ENCODE results near the gene RCOR1. TPM values are rescaled to one million over a fixed set of nuclear protein-coding genes. Genes with fewer than 3 reads are reported as not detected.
"Not testable (repeated sequence)": the region's sequence is repeated elsewhere in the genome, so short reads cannot be mapped to it uniquely, and the experiment has no call there.

Gene RCOR1
- total RNA-seq, 3 donors from 2014 or later, result 29.4 to 31.3 (median 29.5) TPM

DNA sequence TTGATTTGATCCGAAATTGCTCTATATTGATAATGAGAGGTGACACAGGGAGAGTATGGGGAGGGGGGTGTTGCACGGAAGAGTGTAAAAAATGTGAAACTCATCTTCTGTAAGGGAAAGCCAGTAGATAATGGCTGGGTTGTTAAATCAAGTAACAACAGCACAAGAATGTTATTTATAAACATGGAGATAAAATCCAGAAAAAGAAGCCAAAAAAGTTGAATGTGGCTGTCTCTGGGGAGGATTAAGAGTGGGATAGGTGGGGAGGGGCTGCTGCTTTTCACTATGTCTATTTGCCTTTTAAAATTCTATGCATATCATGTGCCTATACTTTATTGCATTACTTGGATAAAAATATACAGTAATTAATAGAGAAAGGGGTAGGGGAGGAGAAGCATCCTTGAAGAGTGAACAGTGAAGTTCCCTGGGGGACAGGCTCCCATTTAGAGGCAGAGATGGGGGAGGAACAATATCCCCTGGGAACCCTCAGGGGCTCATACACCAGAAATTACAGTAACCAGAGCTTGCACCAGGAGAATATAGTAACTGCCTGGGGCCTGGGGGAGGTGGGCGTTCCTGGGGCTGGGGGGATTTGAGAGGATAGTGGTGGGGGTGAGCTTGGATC, 43.7 kb upstream of the RCOR1 start:
- H3K4me1 ChIP-seq (ENCODE audit: low read depth), result peaks cover 24% of the 10 kb centered on the region
- TF ChIP-seq, protein P1, sequence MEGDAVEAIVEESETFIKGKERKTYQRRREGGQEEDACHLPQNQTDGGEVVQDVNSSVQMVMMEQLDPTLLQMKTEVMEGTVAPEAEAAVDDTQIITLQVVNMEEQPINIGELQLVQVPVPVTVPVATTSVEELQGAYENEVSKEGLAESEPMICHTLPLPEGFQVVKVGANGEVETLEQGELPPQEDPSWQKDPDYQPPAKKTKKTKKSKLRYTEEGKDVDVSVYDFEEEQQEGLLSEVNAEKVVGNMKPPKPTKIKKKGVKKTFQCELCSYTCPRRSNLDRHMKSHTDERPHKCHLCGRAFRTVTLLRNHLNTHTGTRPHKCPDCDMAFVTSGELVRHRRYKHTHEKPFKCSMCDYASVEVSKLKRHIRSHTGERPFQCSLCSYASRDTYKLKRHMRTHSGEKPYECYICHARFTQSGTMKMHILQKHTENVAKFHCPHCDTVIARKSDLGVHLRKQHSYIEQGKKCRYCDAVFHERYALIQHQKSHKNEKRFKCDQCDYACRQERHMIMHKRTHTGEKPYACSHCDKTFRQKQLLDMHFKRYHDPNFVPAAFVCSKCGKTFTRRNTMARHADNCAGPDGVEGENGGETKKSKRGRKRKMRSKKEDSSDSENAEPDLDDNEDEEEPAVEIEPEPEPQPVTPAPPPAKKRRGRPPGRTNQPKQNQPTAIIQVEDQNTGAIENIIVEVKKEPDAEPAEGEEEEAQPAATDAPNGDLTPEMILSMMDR (IDR thresholded peaks at IDR 0.05), result no peak
- intact Hi-C loops (cut with DNase I, micrococcal nuclease), result no loop called here
- H3K36me3 ChIP-seq (ENCODE audit: low read depth), result no peaks in the 10 kb centered on the region
- H3K9me3 ChIP-seq, result no peaks in the 10 kb centered on the region
- ATAC-seq (no peak), DNase-seq (no peak)
- no peak overlapping the region for H3K4me3 ChIP-seq

DNA sequence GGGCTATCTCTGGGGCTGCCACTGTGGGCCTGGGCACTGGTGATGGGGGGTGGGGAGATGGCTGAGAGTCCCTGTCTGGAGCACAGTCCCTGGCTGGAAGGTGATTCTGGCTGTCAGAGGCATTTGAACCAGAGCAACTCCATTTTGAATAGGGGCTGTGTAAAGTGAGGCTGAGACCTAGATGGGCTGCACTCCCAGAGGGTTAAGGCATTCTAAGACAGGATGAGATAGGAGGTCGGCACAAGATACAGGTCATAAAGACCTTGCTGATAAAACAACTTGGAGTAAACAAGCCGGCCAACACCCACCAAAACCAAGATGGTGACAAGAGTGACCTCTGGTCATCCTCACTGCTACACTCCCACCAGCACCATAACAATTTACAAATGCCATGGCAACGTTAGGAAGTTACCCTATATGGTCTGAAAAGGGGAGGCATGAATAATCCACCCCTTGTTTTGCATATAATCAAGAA, 41.5 kb upstream of the RCOR1 start:
- H3K4me1 ChIP-seq (ENCODE audit: low read depth); intact Hi-C loops (cut with DNase I, micrococcal nuclease); H3K4me3 ChIP-seq; DNase-seq; H3K36me3 ChIP-seq (ENCODE audit: low read depth); ATAC-seq; H3K9me3 ChIP-seq: not testable (repeated sequence)

DNA sequence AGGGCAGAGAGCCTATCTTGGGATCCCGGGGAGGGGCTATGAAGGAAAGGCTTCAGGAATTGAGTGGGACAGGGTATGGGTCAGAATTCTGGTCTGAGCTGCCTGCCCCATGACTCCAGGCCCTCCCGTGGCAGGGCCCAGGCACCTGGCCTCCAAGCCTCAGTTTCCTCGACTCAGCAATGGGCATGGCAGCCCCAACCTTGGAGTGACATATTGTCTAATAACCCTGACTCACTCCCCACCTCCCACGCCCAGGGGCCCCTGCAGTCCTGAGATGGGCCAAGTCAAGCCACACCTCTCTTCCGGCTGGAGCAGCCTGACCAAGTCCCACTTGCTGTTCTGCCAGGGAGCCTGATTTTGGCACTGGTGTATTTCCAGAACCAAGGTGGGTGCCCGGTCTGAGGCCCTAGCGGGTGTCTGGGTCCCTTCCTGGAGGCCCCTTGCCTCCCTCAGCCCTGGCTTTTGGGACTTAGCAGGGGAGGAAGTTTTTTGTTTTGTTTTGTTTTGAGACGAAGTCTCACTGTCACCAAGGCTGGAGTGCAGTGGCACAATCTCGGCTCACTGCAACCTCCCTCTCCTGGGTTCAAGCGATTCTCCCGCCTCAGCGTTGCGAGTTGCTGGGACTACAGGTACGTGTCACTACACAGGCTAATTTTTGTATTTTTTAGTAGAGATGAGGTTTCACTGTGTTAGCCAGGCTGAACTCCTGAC, 40.3 kb upstream of the RCOR1 start:
- no peaks in the 10 kb centered on the region for H3K9me3 ChIP-seq
- TF ChIP-seq, protein P1 (IDR thresholded peaks at IDR 0.05), result no peak
- ATAC-seq, result peak; percentile 75
- H3K4me1 ChIP-seq (ENCODE audit: low read depth), result peaks cover 10% of the 10 kb centered on the region
- peak; percentile 50 to 76 (median 70) for DNase-seq
- intact Hi-C loops (cut with DNase I, micrococcal nuclease), result no loop called here
- H3K36me3 ChIP-seq (ENCODE audit: low read depth), result no peaks in the 10 kb centered on the region
- H3K4me3 ChIP-seq, result no peak overlapping the region

DNA sequence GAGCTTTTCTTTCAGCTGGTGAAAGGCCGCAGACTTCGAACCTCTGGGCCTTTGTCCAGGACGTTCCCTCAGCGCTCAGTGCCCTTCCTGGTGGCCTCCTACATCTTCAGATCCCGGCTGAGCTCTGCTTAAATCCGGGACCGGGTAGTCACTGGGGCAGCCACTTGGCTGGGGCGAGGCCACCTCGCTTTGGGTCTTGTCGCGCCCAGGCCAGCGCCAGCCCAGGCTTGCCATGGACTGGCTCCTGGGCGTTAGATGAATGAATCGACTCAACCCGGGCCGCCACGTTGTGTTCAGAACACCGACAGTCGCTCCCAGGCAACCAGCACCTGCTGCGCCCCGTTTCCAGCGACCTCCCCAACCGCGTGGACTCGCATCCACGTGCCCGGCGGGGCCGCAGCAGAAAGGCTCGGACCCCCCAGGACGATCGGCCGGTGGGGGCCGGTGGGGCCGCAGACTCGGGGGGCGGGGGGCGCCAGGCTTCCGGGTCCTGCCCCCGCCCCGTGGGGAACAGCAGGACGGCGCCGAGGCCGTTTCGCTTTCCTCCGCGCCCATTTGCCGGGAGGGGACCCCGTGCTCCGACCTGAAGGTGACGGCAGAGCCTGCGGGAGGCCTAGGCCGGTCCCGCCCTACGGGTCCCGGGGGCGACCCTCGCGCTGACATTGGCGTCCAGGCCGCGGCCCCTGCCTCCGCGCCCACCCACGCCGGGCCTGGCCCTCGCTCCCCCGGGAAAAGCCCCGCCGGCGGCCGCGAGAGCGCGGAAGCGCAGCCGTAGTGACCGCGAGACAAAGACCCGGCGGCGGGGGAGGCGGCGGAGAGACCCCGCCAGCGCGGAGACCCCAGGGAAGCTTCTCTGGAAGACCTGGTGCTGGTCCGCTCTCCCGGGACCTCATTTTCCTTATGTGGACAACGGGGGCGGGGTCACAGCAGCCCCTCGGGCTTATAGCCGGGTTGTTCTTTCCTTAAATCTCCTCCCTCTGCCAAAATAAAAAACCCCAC, 37.3 kb upstream of the RCOR1 start:
- intact Hi-C loops (cut with DNase I, micrococcal nuclease), result no loop called here
- peak; percentile 72 for ATAC-seq
- peak; percentile 62 to 81 (median 77) for DNase-seq

GRCh38 chr14:102556098-102556677, 36.3 kb upstream of the RCOR1 start:
- Histone ChIP-seq H3K9me3 (no peaks in the 10 kb centered on the region), H3K36me3 (ENCODE audit: low read depth) (no peaks in the 10 kb centered on the region), H3K4me1 (ENCODE audit: low read depth) (peaks cover 10% of the 10 kb centered on the region), H3K4me3 (no peak overlapping the region)
- DNase-seq, result no peak
- intact Hi-C loops (cut with DNase I, micrococcal nuclease), result no loop called here
- ATAC-seq, result no peak
- TF ChIP-seq, protein P1 (IDR thresholded peaks at IDR 0.05), result no peak

More for the DNA sequence above, 37.3 kb upstream of the RCOR1 start:
- Histone ChIP-seq H3K4me3 (peak overlapping the region; percentile 52), H3K9me3 (no peaks in the 10 kb centered on the region), H3K36me3 (ENCODE audit: low read depth) (no peaks in the 10 kb centered on the region), H3K4me1 (ENCODE audit: low read depth) (peaks cover 10% of the 10 kb centered on the region)
- TF ChIP-seq, protein P1 (IDR thresholded peaks at IDR 0.05), result no peak
